GM19328 (cell line): Measurements from ENCODE around the gene FTO.
"Not testable (repeated sequence)": the region's sequence is repeated elsewhere in the genome, so short reads cannot be mapped to it uniquely, and the experiment has no call there.

ENCODE experiments used
- ATAC-seq: cut with Tn5 transposase; IDR thresholded peaks from one replicate; pipeline ENCODE4 v1.9.1; 2021; ENCODE audit warnings: mild to moderate bottlenecking, moderate library complexity; ENCODE audit not compliant: unreplicated experiment

FTO gene

GRCh38 chr16:53817812-53818550 is 114.0 kb downstream of the FTO start:
- ATAC-seq, result no peak

- no peak for ATAC-seq
Measured at GRCh38 chr16:53821487-53821886, 117.5 kb downstream of the FTO start.

GRCh38 chr16:53821957-53822625 is 118.1 kb downstream of the FTO start:
- ATAC-seq, result no peak

GRCh38 chr16:53822936-53823529 is 119.1 kb downstream of the FTO start:
- ATAC-seq, result no peak

GRCh38 chr16:53826658-53827057 is 122.7 kb downstream of the FTO start:
- ATAC-seq, result no peak

- ATAC-seq, result no peak
Measured at GRCh38 chr16:53827741-53828140, 123.8 kb downstream of the FTO start.

GRCh38 chr16:53829186-53829747 is 125.3 kb downstream of the FTO start:
- no peak for ATAC-seq

GRCh38 chr16:53832896-53833544 is 129.1 kb downstream of the FTO start:
- no peak for ATAC-seq

- ATAC-seq, result no peak
Measured at GRCh38 chr16:53836142-53836541, 132.2 kb downstream of the FTO start.

- ATAC-seq, result no peak
Measured at GRCh38 chr16:53836680-53837079, 132.7 kb downstream of the FTO start.

- no peak for ATAC-seq
Measured at GRCh38 chr16:53837426-53837825, 133.5 kb downstream of the FTO start.

- no peak for ATAC-seq
Measured at GRCh38 chr16:53839150-53839549, 135.2 kb downstream of the FTO start.

- peak; percentile 75 for ATAC-seq
Measured at GRCh38 chr16:53840456-53840855, 136.5 kb downstream of the FTO start.

- no peak for ATAC-seq
Measured at GRCh38 chr16:53841884-53842283, 137.9 kb downstream of the FTO start.

GRCh38 chr16:53843084-53843483 is 139.1 kb downstream of the FTO start:
- ATAC-seq, result no peak

GRCh38 chr16:53844804-53845203 is 140.8 kb downstream of the FTO start:
- no peak for ATAC-seq

GRCh38 chr16:53846549-53846948 is 142.6 kb downstream of the FTO start:
- ATAC-seq, result not testable (repeated sequence)

- no peak for ATAC-seq
Measured at GRCh38 chr16:53846971-53847370, 143.0 kb downstream of the FTO start.

GRCh38 chr16:53848277-53848942 is 144.5 kb downstream of the FTO start:
- no peak for ATAC-seq

GRCh38 chr16:53848950-53849349 is 145.0 kb downstream of the FTO start:
- ATAC-seq, result no peak

- ATAC-seq, result no peak
Measured at GRCh38 chr16:53849585-53849984, 145.6 kb downstream of the FTO start.
